ENCODE results near the gene GRM5. TPM values are rescaled to one million over a fixed set of nuclear protein-coding genes. Genes with fewer than 3 reads are reported as not detected.
A peak's percentile ranks its signal among the peaks of the same experiment; 100 is the strongest.

Gene GRM5
- total RNA-seq, 4 donors from 2014 or later: not detected

GRCh38 chr11:88683024-88683423 lies 382.8 kb downstream of the GRM5 start:
- 88 to 89% methylated on average over 1 of the region's 1 CpG for WGBS, 2 donors (ENCODE audit: low coverage in 1 of 2)
- TF ChIP-seq POLR2A (IDR thresholded peaks at IDR 0.05): no peak
- TF ChIP-seq, protein P1, sequence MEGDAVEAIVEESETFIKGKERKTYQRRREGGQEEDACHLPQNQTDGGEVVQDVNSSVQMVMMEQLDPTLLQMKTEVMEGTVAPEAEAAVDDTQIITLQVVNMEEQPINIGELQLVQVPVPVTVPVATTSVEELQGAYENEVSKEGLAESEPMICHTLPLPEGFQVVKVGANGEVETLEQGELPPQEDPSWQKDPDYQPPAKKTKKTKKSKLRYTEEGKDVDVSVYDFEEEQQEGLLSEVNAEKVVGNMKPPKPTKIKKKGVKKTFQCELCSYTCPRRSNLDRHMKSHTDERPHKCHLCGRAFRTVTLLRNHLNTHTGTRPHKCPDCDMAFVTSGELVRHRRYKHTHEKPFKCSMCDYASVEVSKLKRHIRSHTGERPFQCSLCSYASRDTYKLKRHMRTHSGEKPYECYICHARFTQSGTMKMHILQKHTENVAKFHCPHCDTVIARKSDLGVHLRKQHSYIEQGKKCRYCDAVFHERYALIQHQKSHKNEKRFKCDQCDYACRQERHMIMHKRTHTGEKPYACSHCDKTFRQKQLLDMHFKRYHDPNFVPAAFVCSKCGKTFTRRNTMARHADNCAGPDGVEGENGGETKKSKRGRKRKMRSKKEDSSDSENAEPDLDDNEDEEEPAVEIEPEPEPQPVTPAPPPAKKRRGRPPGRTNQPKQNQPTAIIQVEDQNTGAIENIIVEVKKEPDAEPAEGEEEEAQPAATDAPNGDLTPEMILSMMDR (IDR thresholded peaks at IDR 0.05): no peak
- no peak for TF ChIP-seq EP300 (IDR thresholded peaks at IDR 0.05; ENCODE audit: low read depth)
- TF ChIP-seq POLR2AphosphoS5 (IDR thresholded peaks at IDR 0.05): no peak
- no peak for DNase-seq
- Histone ChIP-seq H3K4me3 (no peak overlapping the region), H3K4me1 (peaks cover 0 to 5% (median 0%) of the 10 kb centered on the region in 4 donors), H3K36me3 (no peaks in the 10 kb centered on the region), H3K9me3 (no peaks in the 10 kb centered on the region), H3K27ac (no peak overlapping the region), H3K27me3 (no peaks in the 10 kb centered on the region)
- in situ Hi-C loops (cut with MboI; ENCODE audit: low pct_ligation_motif_present in 1 of 4, low pct_unique_long_range_greater_than_20kb in 1 of 4, low sequenced_read_pairs in 3 of 4) (no loop called here), intact Hi-C loops (cut with DNase I; ENCODE audit: low total_unique reads) (no loop called here)

- 79 to 100% methylated on average over 1 of the region's 1 CpG for WGBS, 2 donors (ENCODE audit: low coverage in 1 of 2)
- no peaks in the 10 kb centered on the region for H3K27me3 ChIP-seq
- in situ Hi-C loops (cut with MboI; ENCODE audit: low pct_ligation_motif_present in 1 of 4, low pct_unique_long_range_greater_than_20kb in 1 of 4, low sequenced_read_pairs in 3 of 4): no loop called here
Observed at GRCh38 chr11:88680806-88681205, 385.0 kb downstream of the GRM5 start.

GRCh38 chr11:88666364-88666763 lies 399.4 kb downstream of the GRM5 start:
- Histone ChIP-seq H3K4me3 (no peak overlapping the region), H3K9me3 (no peaks in the 10 kb centered on the region), H3K27me3 (no peaks in the 10 kb centered on the region), H3K36me3 (no peaks in the 10 kb centered on the region), H3K4me1 (peaks cover 0 to 26% (median 9%) of the 10 kb centered on the region in 4 donors), H3K27ac (peak overlapping the region; percentile 14 to 50 (median 34))
- peak; percentile 23 for DNase-seq
- in situ Hi-C loops (cut with MboI; ENCODE audit: low pct_ligation_motif_present in 1 of 4, low pct_unique_long_range_greater_than_20kb in 1 of 4, low sequenced_read_pairs in 3 of 4): no loop called here
- intact Hi-C loops (cut with DNase I; ENCODE audit: low total_unique reads): no loop called here
- WGBS, 2 donors (ENCODE audit: low coverage in 1 of 2): 30 to 33% methylated on average over 1 of the region's 1 CpG
- peak in 1 of 3 donors; percentile 20 for TF ChIP-seq POLR2AphosphoS5 (IDR thresholded peaks at IDR 0.05)
- TF ChIP-seq POLR2A (IDR thresholded peaks at IDR 0.05): no peak

More at GRCh38 chr11:88680806-88681205, 385.0 kb downstream of the GRM5 start:
- TF ChIP-seq, protein P1 (IDR thresholded peaks at IDR 0.05): no peak
- no peak for TF ChIP-seq EP300 (IDR thresholded peaks at IDR 0.05; ENCODE audit: low read depth)
- no peak for TF ChIP-seq POLR2A (IDR thresholded peaks at IDR 0.05)
- TF ChIP-seq POLR2AphosphoS5 (IDR thresholded peaks at IDR 0.05): no peak
- no peaks in the 10 kb centered on the region for H3K9me3 ChIP-seq
- peaks cover 0 to 5% (median 0%) of the 10 kb centered on the region in 4 donors for H3K4me1 ChIP-seq
- no peaks in the 10 kb centered on the region for H3K36me3 ChIP-seq
- no peak overlapping the region for H3K27ac ChIP-seq
- no peak for DNase-seq
- no peak overlapping the region for H3K4me3 ChIP-seq
- intact Hi-C loops (cut with DNase I; ENCODE audit: low total_unique reads): no loop called here

DNA sequence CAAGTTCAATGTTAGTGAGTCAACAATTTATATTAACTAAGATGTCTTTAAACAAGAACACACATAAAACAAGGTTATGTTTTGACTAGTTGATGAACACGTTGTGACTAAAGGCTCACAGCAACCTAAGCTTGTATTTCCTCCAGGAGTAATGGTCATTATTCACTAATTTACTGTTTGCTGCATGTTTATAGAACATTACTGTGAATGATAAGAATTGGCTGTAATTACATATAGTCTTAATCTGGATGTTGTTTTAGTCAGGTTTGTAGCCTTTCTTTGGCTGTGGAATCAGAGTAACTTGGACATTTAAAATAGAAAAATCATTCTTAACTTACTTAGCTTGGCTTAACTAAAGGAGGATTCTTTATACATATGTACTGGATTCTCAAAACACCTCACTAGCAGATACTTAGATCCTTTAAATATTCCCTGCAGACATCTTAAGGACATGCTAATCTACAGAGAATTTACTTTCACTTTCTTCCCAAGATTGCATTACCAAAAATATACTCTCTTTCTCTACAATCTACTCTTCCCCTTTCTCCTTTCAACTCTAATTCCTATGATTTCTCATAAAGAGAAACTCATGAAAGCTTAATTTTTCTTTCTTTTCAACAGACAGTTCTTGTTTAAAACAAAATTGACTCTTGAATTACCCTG lies 408.6 kb downstream of the GRM5 start:
- intact Hi-C loops (cut with DNase I; ENCODE audit: low total_unique reads): no loop called here
- no peak for TF ChIP-seq EP300 (IDR thresholded peaks at IDR 0.05; ENCODE audit: low read depth)
- no peak for TF ChIP-seq POLR2AphosphoS5 (IDR thresholded peaks at IDR 0.05)
- TF ChIP-seq POLR2A (IDR thresholded peaks at IDR 0.05): no peak
- TF ChIP-seq, protein P1 (IDR thresholded peaks at IDR 0.05): no peak

More for the DNA sequence above, 408.6 kb downstream of the GRM5 start:
- Histone ChIP-seq H3K9me3 (no peaks in the 10 kb centered on the region), H3K4me3 (no peak overlapping the region), H3K4me1 (no peaks in the 10 kb centered on the region), H3K27me3 (no peaks in the 10 kb centered on the region), H3K27ac (no peak overlapping the region), H3K36me3 (no peaks in the 10 kb centered on the region)
- in situ Hi-C loops (cut with MboI; ENCODE audit: low pct_ligation_motif_present in 1 of 4, low pct_unique_long_range_greater_than_20kb in 1 of 4, low sequenced_read_pairs in 3 of 4): no loop called here
- no peak for DNase-seq
- 22 to 54% methylated on average over 1 of the region's 1 CpG for WGBS, 2 donors (ENCODE audit: low coverage in 1 of 2)

Measured in transverse colon (tissue), 4 donors.